ENCODE results near the gene ZNF346.
A peak's percentile ranks its signal among the peaks of the same experiment; 100 is the strongest.

The ZNF346 gene

DNA sequence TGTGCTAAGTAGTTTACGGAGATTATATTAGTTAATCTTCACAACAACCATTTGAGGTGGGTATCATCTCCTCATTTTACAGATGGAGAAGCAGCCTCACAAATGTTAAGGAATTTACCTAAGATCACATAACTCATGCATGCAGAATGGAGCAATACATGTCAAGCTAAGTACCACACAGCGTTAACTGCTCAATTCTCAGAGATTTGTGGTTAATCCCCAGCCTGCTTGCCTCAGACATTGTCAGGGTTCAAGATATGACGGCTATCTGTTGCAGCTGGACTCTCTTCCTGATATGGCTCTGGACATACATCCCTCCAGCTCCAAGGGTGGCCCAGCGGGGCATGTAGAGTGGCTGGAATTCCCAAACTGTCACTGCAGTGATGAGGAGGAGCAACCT is 7.3 kb upstream of the ZNF346 start:
- Histone ChIP-seq H3K9me3 (ENCODE audit: insufficient read depth, low read depth, low read length) (no peaks in the 10 kb centered on the region), H3K27ac (ENCODE audit: low read depth, low read length) (no peak overlapping the region)
- 97% methylated on average over 4 of the region's 4 CpGs for WGBS

DNA sequence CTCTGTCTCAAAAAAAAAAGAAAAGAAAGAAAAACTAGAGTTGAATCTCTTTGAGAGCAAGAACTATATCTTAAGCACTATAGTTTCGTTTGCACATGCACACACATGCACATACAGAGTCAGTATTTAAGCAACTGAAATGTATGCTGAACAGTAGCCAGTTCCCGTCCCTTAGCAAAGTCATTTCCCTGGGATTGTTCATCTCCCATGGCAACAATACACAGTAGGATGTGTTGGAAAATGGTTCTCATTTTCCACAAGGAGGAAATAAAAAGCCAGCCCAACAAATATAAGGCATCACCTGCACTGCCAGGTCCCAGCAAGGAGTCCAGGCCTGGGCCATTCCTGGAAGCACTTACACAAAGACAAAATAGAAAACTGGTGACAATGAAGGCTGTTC is 4.2 kb upstream of the ZNF346 start:
- no peak overlapping the region for H3K27ac ChIP-seq (ENCODE audit: low read depth, low read length)
- no peaks in the 10 kb centered on the region for H3K36me3 ChIP-seq (ENCODE audit: insufficient read depth, low read length)
- H3K27me3 ChIP-seq (ENCODE audit: insufficient read depth, low read length) = no peaks in the 10 kb centered on the region
- peaks cover under 1% of the 10 kb centered on the region; the same call in 1 of the 2 replicates for H3K4me1 ChIP-seq (ENCODE audit: insufficient read depth, low read length)
- H3K4me3 ChIP-seq (ENCODE audit: low read length) = no peak overlapping the region
- H3K9ac ChIP-seq (ENCODE audit: low read depth, low read length) = no peak overlapping the region
- 93% methylated on average over 2 of the region's 2 CpGs for WGBS
- H3K9me3 ChIP-seq (ENCODE audit: insufficient read depth, low read depth, low read length) = no peaks in the 10 kb centered on the region

More for the DNA sequence above, 7.3 kb upstream of the ZNF346 start:
- Histone ChIP-seq H3K4me3 (ENCODE audit: low read length) (no peak overlapping the region), H3K9ac (ENCODE audit: low read depth, low read length) (no peak overlapping the region), H3K36me3 (ENCODE audit: insufficient read depth, low read length) (no peaks in the 10 kb centered on the region), H3K4me1 (ENCODE audit: insufficient read depth, low read length) (no peaks in the 10 kb centered on the region), H3K27me3 (ENCODE audit: insufficient read depth, low read length) (no peaks in the 10 kb centered on the region)

DNA sequence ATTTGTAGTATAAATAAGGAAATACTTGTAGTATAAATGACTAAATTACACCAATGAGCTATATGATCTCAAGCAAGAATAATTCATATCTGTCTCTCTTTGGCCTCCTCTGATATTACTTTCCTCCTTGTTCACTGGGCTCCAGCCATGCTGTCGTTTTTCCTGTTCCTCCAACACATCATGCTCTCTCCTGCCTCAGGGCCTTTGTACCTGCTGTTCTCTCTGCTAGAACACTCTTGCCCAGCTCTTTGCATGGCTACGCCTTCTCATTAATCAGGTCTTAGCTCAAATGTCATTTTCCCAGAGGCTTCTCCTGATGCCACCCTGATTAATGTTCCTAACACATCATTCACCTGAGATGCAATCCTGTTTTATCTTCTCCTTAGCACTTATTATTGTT is 2.5 kb upstream of the ZNF346 start:
- 90% methylated on average over 2 of the region's 2 CpGs for WGBS
- H3K27me3 ChIP-seq (ENCODE audit: insufficient read depth, low read length) = no peaks in the 10 kb centered on the region
- H3K9ac ChIP-seq (ENCODE audit: low read depth, low read length) = no peak overlapping the region
- peaks cover 5% of the 10 kb centered on the region for H3K4me1 ChIP-seq (ENCODE audit: insufficient read depth, low read length)
- peaks cover 8% of the 10 kb centered on the region; the same call in 1 of the 2 replicates for H3K36me3 ChIP-seq (ENCODE audit: insufficient read depth, low read length)
- H3K4me3 ChIP-seq (ENCODE audit: low read length) = no peak overlapping the region
- no peak overlapping the region for H3K27ac ChIP-seq (ENCODE audit: low read depth, low read length)
- no peaks in the 10 kb centered on the region for H3K9me3 ChIP-seq (ENCODE audit: insufficient read depth, low read depth, low read length)

DNA sequence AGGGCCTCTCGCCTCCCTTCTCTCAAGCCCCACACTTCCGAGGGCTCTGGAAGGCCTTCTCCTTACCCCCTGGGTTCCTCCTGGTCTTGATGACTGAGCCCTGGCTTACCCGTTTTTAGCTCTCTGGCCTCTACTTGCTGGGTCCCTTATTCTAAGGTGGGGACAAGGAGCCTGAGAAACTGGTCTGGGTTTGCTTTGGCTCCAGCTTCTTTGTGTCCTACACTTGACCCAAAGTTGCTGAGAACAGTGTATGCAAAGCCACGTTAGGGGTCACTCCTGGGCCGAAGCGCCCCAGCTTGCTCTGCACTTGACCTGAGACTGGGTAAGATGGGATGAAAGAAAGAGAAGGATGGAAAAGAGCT is 788 bp downstream of the ZNF346 start:
- Histone ChIP-seq H3K27ac (ENCODE audit: low read depth, low read length) (peak overlapping the region; percentile 81), H3K36me3 (ENCODE audit: insufficient read depth, low read length) (peaks cover 10% of the 10 kb centered on the region)
- WGBS = 34% methylated on average over 6 of the region's 6 CpGs

DNA sequence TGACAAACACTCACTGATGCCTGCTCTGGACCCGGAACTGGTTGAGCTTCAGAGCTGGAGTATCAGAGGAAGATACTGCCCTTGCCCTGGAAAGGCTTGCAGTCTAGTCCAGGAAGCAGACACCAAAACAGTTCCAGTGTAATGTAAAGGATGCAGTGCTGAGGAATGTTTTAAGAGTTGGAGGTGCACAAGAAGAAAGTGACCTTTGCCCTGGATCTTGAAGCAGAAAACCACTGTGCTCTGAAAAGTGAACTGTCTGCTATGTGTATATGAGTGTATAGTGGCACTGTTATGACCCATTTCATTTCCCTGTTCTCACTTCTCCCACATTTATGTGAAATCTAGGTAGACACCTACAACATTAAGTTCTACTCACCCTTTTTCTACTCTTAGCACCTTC is 2.1 kb downstream of the ZNF346 start:
- H3K4me1 ChIP-seq (ENCODE audit: insufficient read depth, low read length) = peaks cover 5% of the 10 kb centered on the region
- H3K36me3 ChIP-seq (ENCODE audit: insufficient read depth, low read length) = peaks cover 10% of the 10 kb centered on the region
- 98% methylated on average over 1 of the region's 1 CpG for WGBS
- no peaks in the 10 kb centered on the region for H3K27me3 ChIP-seq (ENCODE audit: insufficient read depth, low read length)
- no peaks in the 10 kb centered on the region for H3K9me3 ChIP-seq (ENCODE audit: insufficient read depth, low read depth, low read length)
- no peak overlapping the region for H3K27ac ChIP-seq (ENCODE audit: low read depth, low read length)
- H3K9ac ChIP-seq (ENCODE audit: low read depth, low read length) = no peak overlapping the region
- H3K4me3 ChIP-seq (ENCODE audit: low read length) = no peak overlapping the region

More for the DNA sequence above, 788 bp downstream of the ZNF346 start:
- Histone ChIP-seq H3K27me3 (ENCODE audit: insufficient read depth, low read length) (no peaks in the 10 kb centered on the region), H3K9me3 (ENCODE audit: insufficient read depth, low read depth, low read length) (no peaks in the 10 kb centered on the region), H3K4me3 (ENCODE audit: low read length) (peak overlapping the region; percentile 74), H3K9ac (ENCODE audit: low read depth, low read length) (peak overlapping the region; percentile 87), H3K4me1 (ENCODE audit: insufficient read depth, low read length) (peaks cover 5% of the 10 kb centered on the region)

DNA sequence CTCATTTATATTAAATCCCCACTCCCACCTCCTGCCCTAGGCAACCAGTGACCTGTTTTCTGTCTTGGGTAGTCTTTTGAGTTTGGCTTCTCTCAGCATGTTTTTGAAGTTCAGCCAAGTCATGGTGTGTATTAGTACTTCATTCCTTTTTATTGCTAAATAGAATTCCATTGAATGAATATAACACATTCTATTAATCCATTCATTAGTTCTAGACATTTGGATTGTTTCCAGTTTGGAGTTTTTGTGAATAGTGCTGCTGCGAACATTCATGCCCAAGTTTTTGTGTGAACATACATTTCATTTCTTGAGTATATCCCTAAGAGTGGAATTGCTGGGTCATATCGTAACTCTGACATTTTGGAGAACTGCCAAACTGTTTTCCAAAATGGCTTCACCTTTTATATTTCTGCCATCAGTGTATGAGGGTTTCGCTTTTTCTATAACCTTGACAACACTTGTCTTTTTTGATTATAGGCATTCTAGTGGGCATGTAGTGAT is 2.7 kb downstream of the ZNF346 start:
- no peaks in the 10 kb centered on the region for H3K27me3 ChIP-seq (ENCODE audit: insufficient read depth, low read length)
- H3K36me3 ChIP-seq (ENCODE audit: insufficient read depth, low read length) = peaks cover 10% of the 10 kb centered on the region
- WGBS = 91% methylated on average over 2 of the region's 3 CpGs
- peaks cover 5% of the 10 kb centered on the region for H3K4me1 ChIP-seq (ENCODE audit: insufficient read depth, low read length)
- H3K9me3 ChIP-seq (ENCODE audit: insufficient read depth, low read depth, low read length) = no peaks in the 10 kb centered on the region
- H3K27ac ChIP-seq (ENCODE audit: low read depth, low read length) = no peak overlapping the region
- no peak overlapping the region for H3K9ac ChIP-seq (ENCODE audit: low read depth, low read length)
- no peak overlapping the region for H3K4me3 ChIP-seq (ENCODE audit: low read length)

DNA sequence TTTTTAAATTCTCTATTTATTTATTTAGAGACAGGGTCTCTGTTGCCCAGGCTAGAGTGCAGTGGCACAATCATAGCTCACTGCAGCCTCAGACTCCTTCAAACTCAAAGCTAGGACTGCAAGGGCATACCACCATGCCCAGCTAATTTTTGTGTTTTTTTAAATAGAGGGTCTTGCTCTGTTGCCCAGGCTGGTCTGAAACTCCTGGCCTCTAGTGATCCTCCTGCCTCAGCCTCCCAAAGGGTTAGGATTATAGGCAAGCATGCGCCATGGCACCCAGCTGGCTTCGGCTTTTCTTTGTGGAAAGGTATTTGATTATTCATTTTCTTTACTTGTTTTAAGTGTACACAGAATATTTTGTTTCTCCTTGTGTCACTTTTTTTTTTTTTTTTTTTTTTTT is 5.2 kb downstream of the ZNF346 start:
- H3K27ac ChIP-seq (ENCODE audit: low read depth, low read length) = no peak overlapping the region
- no peaks in the 10 kb centered on the region for H3K27me3 ChIP-seq (ENCODE audit: insufficient read depth, low read length)
- H3K36me3 ChIP-seq (ENCODE audit: insufficient read depth, low read length) = peaks cover 10% of the 10 kb centered on the region
- no peak overlapping the region for H3K9ac ChIP-seq (ENCODE audit: low read depth, low read length)
- WGBS = no CpG with 5 or more reads among the region's 2 CpGs
- no peak overlapping the region for H3K4me3 ChIP-seq (ENCODE audit: low read length)
- H3K4me1 ChIP-seq (ENCODE audit: insufficient read depth, low read length) = peaks cover 5% of the 10 kb centered on the region; the same call in 1 of the 2 replicates
- no peaks in the 10 kb centered on the region for H3K9me3 ChIP-seq (ENCODE audit: insufficient read depth, low read depth, low read length)

GRCh38 chr5:177029498-177029897 is 7.0 kb downstream of the ZNF346 start:
- H3K36me3 ChIP-seq (ENCODE audit: insufficient read depth, low read length) = peaks cover 7% of the 10 kb centered on the region
- H3K27me3 ChIP-seq (ENCODE audit: insufficient read depth, low read length) = no peaks in the 10 kb centered on the region
- H3K4me3 ChIP-seq (ENCODE audit: low read length) = no peak overlapping the region
- H3K9ac ChIP-seq (ENCODE audit: low read depth, low read length) = no peak overlapping the region
- H3K27ac ChIP-seq (ENCODE audit: low read depth, low read length) = no peak overlapping the region
- no peaks in the 10 kb centered on the region for H3K9me3 ChIP-seq (ENCODE audit: insufficient read depth, low read depth, low read length)
- 96% methylated on average over 6 of the region's 6 CpGs for WGBS
- H3K4me1 ChIP-seq (ENCODE audit: insufficient read depth, low read length) = no peaks in the 10 kb centered on the region

DNA sequence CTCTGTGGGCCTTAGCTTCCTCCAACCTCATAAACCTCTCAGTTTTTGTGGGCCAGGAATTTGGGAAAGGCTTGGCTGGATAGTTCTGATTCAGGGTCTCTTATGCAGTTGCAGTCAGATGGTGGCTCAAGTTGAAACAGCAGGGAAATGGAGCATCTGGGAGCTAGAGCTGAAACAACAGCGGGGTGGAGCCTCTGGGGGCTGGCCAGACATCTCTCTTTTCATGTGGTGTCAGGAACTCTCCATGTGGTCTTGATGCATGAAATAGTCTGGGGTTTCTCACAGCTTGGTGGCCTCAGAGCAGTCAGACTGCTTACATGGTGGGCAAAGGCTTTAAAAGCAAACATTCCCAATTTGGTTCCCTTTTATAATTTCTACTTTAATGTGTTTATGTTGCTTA is 13.5 kb downstream of the ZNF346 start:
- H3K9me3 ChIP-seq (ENCODE audit: insufficient read depth, low read depth, low read length) = no peaks in the 10 kb centered on the region
- no peaks in the 10 kb centered on the region for H3K27me3 ChIP-seq (ENCODE audit: insufficient read depth, low read length)
- no peak overlapping the region for H3K9ac ChIP-seq (ENCODE audit: low read depth, low read length)
- no peak overlapping the region for H3K27ac ChIP-seq (ENCODE audit: low read depth, low read length)
- 18% methylated on average over 1 of the region's 1 CpG for WGBS
- peaks cover 4% of the 10 kb centered on the region for H3K36me3 ChIP-seq (ENCODE audit: insufficient read depth, low read length)
- H3K4me3 ChIP-seq (ENCODE audit: low read length) = no peak overlapping the region
- H3K4me1 ChIP-seq (ENCODE audit: insufficient read depth, low read length) = peaks cover 9% of the 10 kb centered on the region

GRCh38 chr5:177036443-177036842 is 13.9 kb downstream of the ZNF346 start:
- no peak overlapping the region for H3K27ac ChIP-seq (ENCODE audit: low read depth, low read length)
- no peak overlapping the region for H3K9ac ChIP-seq (ENCODE audit: low read depth, low read length)

DNA sequence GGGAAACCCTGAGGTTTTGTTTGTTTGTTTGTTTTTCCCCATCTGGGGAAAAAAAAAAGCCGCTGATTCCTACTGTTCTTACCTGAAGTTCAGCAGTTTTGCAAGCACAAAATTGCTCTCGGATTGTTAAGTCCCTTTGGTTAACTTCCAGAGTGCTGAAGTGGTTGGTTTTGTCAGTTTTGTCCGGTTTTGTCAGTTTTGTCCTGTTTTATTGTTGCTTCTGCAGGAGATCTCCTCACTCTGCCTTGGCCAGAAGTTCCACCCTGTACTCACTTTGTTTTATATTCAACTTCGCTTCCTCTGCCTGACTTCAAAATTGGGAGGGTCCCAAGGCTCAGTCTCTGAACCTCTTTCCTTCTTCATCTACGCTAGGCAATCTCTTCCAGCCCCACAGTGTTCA is 14.4 kb downstream of the ZNF346 start:
- Histone ChIP-seq H3K27ac (ENCODE audit: low read depth, low read length) (no peak overlapping the region), H3K36me3 (ENCODE audit: insufficient read depth, low read length) (peaks cover 13% of the 10 kb centered on the region), H3K9me3 (ENCODE audit: insufficient read depth, low read depth, low read length) (no peaks in the 10 kb centered on the region), H3K4me3 (ENCODE audit: low read length) (no peak overlapping the region), H3K27me3 (ENCODE audit: insufficient read depth, low read length) (no peaks in the 10 kb centered on the region), H3K9ac (ENCODE audit: low read depth, low read length) (no peak overlapping the region), H3K4me1 (ENCODE audit: insufficient read depth, low read length) (peaks cover 9% of the 10 kb centered on the region)
- 93% methylated on average over 5 of the region's 5 CpGs for WGBS

More at GRCh38 chr5:177036443-177036842, 13.9 kb downstream of the ZNF346 start:
- Histone ChIP-seq H3K36me3 (ENCODE audit: insufficient read depth, low read length) (peaks cover 9% of the 10 kb centered on the region), H3K4me1 (ENCODE audit: insufficient read depth, low read length) (peaks cover 9% of the 10 kb centered on the region), H3K4me3 (ENCODE audit: low read length) (no peak overlapping the region), H3K9me3 (ENCODE audit: insufficient read depth, low read depth, low read length) (no peaks in the 10 kb centered on the region), H3K27me3 (ENCODE audit: insufficient read depth, low read length) (no peaks in the 10 kb centered on the region)
- WGBS = 84% methylated on average over 5 of the region's 5 CpGs

DNA sequence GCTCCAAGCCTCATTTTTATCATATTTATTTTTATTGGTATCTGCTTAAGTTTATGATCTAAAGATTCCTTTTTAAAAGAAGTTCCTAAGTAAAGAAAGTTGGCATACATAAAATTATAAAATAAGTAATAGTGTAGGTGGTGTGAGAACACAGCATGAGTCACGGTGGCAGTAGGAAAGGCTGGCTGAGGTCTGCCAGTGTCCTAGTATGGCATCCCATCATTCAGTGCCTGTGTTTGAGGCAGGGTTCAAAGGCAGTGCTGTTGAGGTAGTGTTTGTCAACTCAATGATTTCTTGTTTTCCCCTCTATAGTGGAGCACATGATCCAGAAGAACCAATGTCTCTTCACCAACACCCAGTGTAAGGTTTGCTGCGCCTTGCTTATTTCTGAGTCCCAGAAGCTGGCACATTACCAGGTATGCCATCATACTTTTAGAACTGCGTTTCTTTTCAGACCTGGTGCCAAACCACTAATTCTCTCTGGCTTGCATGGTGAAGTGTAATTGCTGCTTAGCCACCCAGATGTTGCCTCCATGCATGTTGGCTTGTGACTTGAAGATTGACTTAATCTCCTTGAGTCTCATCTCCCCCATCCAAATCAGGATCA is 18.4 kb downstream of the ZNF346 start:
- 94% methylated on average over 3 of the region's 3 CpGs for WGBS
- H3K4me1 ChIP-seq (ENCODE audit: insufficient read depth, low read length) = peaks cover 7% of the 10 kb centered on the region
- H3K36me3 ChIP-seq (ENCODE audit: insufficient read depth, low read length) = peaks cover 41% of the 10 kb centered on the region
- H3K4me3 ChIP-seq (ENCODE audit: low read length) = no peak overlapping the region
- H3K27ac ChIP-seq (ENCODE audit: low read depth, low read length) = no peak overlapping the region
- H3K9me3 ChIP-seq (ENCODE audit: insufficient read depth, low read depth, low read length) = no peaks in the 10 kb centered on the region
- H3K27me3 ChIP-seq (ENCODE audit: insufficient read depth, low read length) = no peaks in the 10 kb centered on the region
- H3K9ac ChIP-seq (ENCODE audit: low read depth, low read length) = no peak overlapping the region

Measured in HUES64 (cell line).